Breast epithelium (tissue), 4 donors: Measurements from ENCODE around the gene RBFOX1. TPM values are rescaled to one million over a fixed set of nuclear protein-coding genes. Genes with fewer than 3 reads are reported as not detected.
A peak's percentile ranks its signal among the peaks of the same experiment; 100 is the strongest.

Experiments used
- DNase-seq, 2 donors: peaks; one replicate each; pipeline ENCODE4 v3.0.0-alpha.2; 2019; ENCODE audit warnings: low spot score in 2 of 2
- H3K27ac ChIP-seq, 2 donors: fragments of 200-600 bp; sonication (generic) in 1 of 2; one replicate each; pipeline ENCODE4 v1.5.1; 2016 to 2019; ENCODE audit warnings: mild to moderate bottlenecking in 1 of 2
- H3K27me3 ChIP-seq, 2 donors: fragments of 200-600 bp; sonication (generic) in 1 of 2; one replicate each; pipeline versions ENCODE4 v1.5.1 to v1.6.0; 2017 to 2019; ENCODE audit warnings: control low read depth in 1 of 2, mild to moderate bottlenecking in 1 of 2
- H3K36me3 ChIP-seq: fragments of 200-600 bp; one replicate; pipeline ENCODE4 v1.5.1; 2019
- H3K4me1 ChIP-seq, 2 donors: fragments of 200-600 bp; sonication (generic); one replicate each; pipeline ENCODE4 v1.5.1; 2016 to 2019; ENCODE audit warnings: control low read depth in 1 of 2
- H3K4me3 ChIP-seq, 3 donors: fragments of 200-600 bp; sonication (generic); 1 replicate in 2 of 3; 2 replicates in 1 of 3; pipeline ENCODE4 v1.5.1; 2016 to 2019; ENCODE audit warnings: mild to moderate bottlenecking in 3 of 3, moderate library complexity in 2 of 3
- H3K9me3 ChIP-seq, 2 donors: fragments of 200-600 bp; sonication (generic) in 1 of 2; one replicate each; pipeline ENCODE4 v1.5.1; 2016 to 2019; ENCODE audit warnings: control low read depth in 1 of 2
- CTCF ChIP-seq, 3 donors: fragments of 450-650 bp; IDR thresholded peaks; one replicate each; pipeline ENCODE4 v1.5.1; 2016 to 2017; ENCODE audit warnings: antibody characterized with exemption in 3 of 3, mild to moderate bottlenecking in 3 of 3, moderate library complexity in 3 of 3
- POLR2A ChIP-seq: fragments of 450-650 bp; IDR thresholded peaks from one replicate; pipeline ENCODE4 v1.6.1; 2016; ENCODE audit warnings: antibody characterized with exemption, mild to moderate bottlenecking, moderate library complexity
- POLR2AphosphoS5 ChIP-seq, 3 donors: sonication (generic); formaldehyde crosslinking; IDR thresholded peaks; one replicate each; pipeline ENCODE4 v1.6.1; 2017; ENCODE audit warnings: antibody characterized with exemption in 3 of 3
- intact Hi-C: fragments of 100-400 bp; cut with DNase I; formaldehyde crosslinking; loops from one replicate; pipeline ENCODE4 v1.15.1; 2023; ENCODE audit warnings: low total_unique reads
- total RNA-seq, 3 donors: library from RNA; depleted of rRNA; stranded (reverse); fragments of >200 nt; gene quantifications; one replicate each; pipeline ENCODE4 v1.1.0, GENCODE V29; 2016

The RBFOX1 gene
- total RNA-seq, 3 donors from 2014 or later: 0.29 TPM; not detected in 2

DNA sequence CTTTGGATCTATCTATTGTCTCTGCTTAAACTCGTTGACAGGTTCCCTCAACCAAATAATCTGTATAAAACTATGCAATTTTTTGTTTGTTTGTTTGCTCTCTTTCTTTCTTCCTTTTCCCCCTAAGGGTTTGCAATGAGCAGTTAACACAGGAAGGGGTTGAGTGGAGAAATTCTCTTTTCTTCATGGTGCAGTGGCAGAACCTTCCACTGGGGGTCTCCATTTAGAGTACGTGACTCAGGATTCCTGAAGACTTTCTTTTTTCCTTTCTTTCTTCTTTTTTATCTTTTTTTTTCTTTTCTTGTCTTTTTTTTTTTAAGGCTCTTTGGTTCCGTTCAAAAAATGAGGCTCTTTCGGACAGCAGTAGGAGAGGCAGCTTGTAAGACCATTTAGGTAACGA is 19.5 kb upstream of the RBFOX1 start:
- no peak for DNase-seq
- no peak overlapping the region for H3K27ac ChIP-seq
- no peaks in the 10 kb centered on the region for H3K9me3 ChIP-seq
- TF ChIP-seq CTCF (IDR thresholded peaks at IDR 0.05): peak in 1 of 3 donors; percentile 25
- TF ChIP-seq POLR2AphosphoS5 (IDR thresholded peaks at IDR 0.05): no peak
- intact Hi-C loops: no loop called here
- no peaks in the 10 kb centered on the region for H3K4me1 ChIP-seq
- no peaks in the 10 kb centered on the region for H3K36me3 ChIP-seq
- H3K27me3 ChIP-seq: no peaks in the 10 kb centered on the region
- H3K4me3 ChIP-seq: no peak overlapping the region

GRCh38 chr16:7314163-7314562 is 18.5 kb upstream of the RBFOX1 start:
- intact Hi-C loops: no loop called here
- Histone ChIP-seq H3K27ac (no peak overlapping the region), H3K9me3 (no peaks in the 10 kb centered on the region), H3K4me3 (no peak overlapping the region), H3K4me1 (no peaks in the 10 kb centered on the region), H3K27me3 (no peaks in the 10 kb centered on the region), H3K36me3 (no peaks in the 10 kb centered on the region)
- no peak for DNase-seq
- no peak for TF ChIP-seq POLR2AphosphoS5 (IDR thresholded peaks at IDR 0.05)
- no peak for TF ChIP-seq CTCF (IDR thresholded peaks at IDR 0.05)

- no peaks in the 10 kb centered on the region for H3K27me3 ChIP-seq
- H3K27ac ChIP-seq: no peak overlapping the region
- H3K4me3 ChIP-seq: no peak overlapping the region
- intact Hi-C loops: loop anchor here (5.0 kb wide), 1 partner anchor 1349 kb away; no protein-coding TSS in a partner anchor
- H3K4me1 ChIP-seq: no peaks in the 10 kb centered on the region
- TF ChIP-seq POLR2A (no peak), CTCF (IDR thresholded peaks at IDR 0.05) (no peak), POLR2AphosphoS5 (IDR thresholded peaks at IDR 0.05) (no peak)
- H3K36me3 ChIP-seq: no peaks in the 10 kb centered on the region
- no peak for DNase-seq
- peaks cover 0 to 3% of the 10 kb centered on the region in 2 donors for H3K9me3 ChIP-seq
Measured at GRCh38 chr16:7315813-7316212, 16.8 kb upstream of the RBFOX1 start.

GRCh38 chr16:7316281-7316888 is 16.3 kb upstream of the RBFOX1 start:
- no peak overlapping the region for H3K4me3 ChIP-seq
- no peaks in the 10 kb centered on the region for H3K36me3 ChIP-seq
- H3K27ac ChIP-seq: no peak overlapping the region
- H3K4me1 ChIP-seq: no peaks in the 10 kb centered on the region
- no peaks in the 10 kb centered on the region for H3K27me3 ChIP-seq
- peaks cover 0 to 3% of the 10 kb centered on the region in 2 donors for H3K9me3 ChIP-seq
- intact Hi-C loops: loop anchor here (5.0 kb wide), 1 partner anchor 1349 kb away; no protein-coding TSS in a partner anchor
- no peak for DNase-seq
- TF ChIP-seq CTCF (IDR thresholded peaks at IDR 0.05): no peak
- no peak for TF ChIP-seq POLR2AphosphoS5 (IDR thresholded peaks at IDR 0.05)
- no peak for TF ChIP-seq POLR2A

DNA sequence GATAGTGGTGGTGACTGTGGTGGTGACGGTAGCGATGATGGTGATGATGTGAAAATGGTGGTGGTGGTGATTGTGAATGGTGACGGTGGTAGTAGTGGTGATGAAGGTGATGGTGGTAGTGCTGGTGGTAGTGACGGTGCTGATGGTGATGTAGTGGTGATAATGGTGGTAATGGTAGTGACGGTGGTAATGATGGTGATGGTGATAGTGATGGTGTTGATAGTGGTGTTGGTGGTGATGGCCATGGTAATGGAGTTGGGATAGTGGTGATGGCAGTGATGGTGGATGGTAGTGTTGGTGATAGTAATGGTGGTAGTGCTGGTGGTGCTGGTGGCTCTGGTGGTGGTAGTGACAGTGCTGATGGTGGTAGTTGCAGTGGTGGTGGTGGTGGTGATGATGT is 14.7 kb upstream of the RBFOX1 start:
- H3K27me3 ChIP-seq: no peaks in the 10 kb centered on the region
- no peaks in the 10 kb centered on the region for H3K4me1 ChIP-seq
- DNase-seq: no peak
- peaks cover 0 to 3% of the 10 kb centered on the region in 2 donors for H3K9me3 ChIP-seq
- no peaks in the 10 kb centered on the region for H3K36me3 ChIP-seq
- no peak overlapping the region for H3K27ac ChIP-seq
- H3K4me3 ChIP-seq: no peak overlapping the region
- no peak for TF ChIP-seq CTCF (IDR thresholded peaks at IDR 0.05)
- TF ChIP-seq POLR2A: no peak
- TF ChIP-seq POLR2AphosphoS5 (IDR thresholded peaks at IDR 0.05): no peak
- intact Hi-C loops: loop anchor here (5.0 kb wide), 1 partner anchor 1351 kb away; no protein-coding TSS in a partner anchor
